C4-2B (cell line): Measurements from ENCODE around the gene ACTL7B.

Experiments used
- CTCF ChIP-seq: fragments of 450-650 bp; conservative IDR thresholded peaks from 2 replicates; pipeline ENCODE4 v1.5.1; 2017; ENCODE audit warnings: mild to moderate bottlenecking
- ZFX ChIP-seq: fragments of 450-650 bp; IDR thresholded peaks from 2 replicates; pipeline ENCODE4 v1.6.1; 2017

DNA sequence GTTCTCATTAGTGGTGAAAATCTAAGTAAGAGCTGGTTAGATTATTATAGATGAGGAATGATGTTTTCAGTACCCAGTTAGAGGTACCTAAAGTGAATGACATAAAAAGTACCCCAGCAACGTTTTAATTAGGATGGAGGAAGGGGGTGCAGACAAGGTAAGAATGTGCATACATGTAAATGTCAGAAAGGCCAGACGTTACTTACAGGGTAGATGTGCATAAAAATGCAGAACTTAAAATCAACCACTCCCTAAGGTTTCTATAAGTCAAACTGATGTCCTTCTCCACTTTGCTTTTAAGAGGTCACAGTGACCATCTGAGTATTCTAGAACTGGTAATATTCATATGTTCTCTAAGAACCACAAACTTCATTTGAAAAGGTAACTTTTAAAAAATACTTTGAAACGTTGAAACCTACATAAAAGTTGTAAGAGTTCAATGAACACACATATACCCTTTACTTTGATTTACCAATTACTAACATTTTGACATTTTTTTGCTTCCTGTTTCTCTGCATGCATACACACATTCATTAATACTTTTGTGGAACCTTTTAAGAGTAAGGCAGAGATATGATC, 25.0 kb upstream of the ACTL7B start:
- TF ChIP-seq CTCF (no peak), ZFX (no peak)
